Activated CD8-positive, alpha-beta T cell treated with anti-CD3 and anti-CD28 coated beads for 36 hours (primary cell): ENCODE results near the gene HEYL. TPM values are rescaled to one million over a fixed set of nuclear protein-coding genes. Genes with fewer than 3 reads are reported as not detected.
A peak's percentile ranks its signal among the peaks of the same experiment; 100 is the strongest.

ENCODE experiments used
- ATAC-seq: fragments of 200-7000 bp; cut with Tn5 transposase; one replicate; pipeline ENCODE4 v1.10.0; 2021; ENCODE audit warnings: mild to moderate bottlenecking, moderate library complexity
- CTCF ChIA-PET: fragments of 350-600 bp; sonication (Branson Sonifier 250); formaldehyde crosslinking; loops from one replicate; lab custom pipeline; 2021; ENCODE audit warnings: antibody characterized with exemption; lab: Charles Lee
- POLR2A ChIA-PET: fragments of 350-600 bp; sonication (Branson Sonifier 250); formaldehyde crosslinking; loops from one replicate; lab custom pipeline; 2021; ENCODE audit warnings: antibody characterized with exemption; lab: Charles Lee
- DNase-seq: peaks from one replicate; pipeline ENCODE4 v3.0.0-alpha.2; 2020
- H3K27ac Mint-ChIP-seq: one replicate; pipeline ENCODE4 v1.8.0; 2021; ENCODE audit warnings: mild to moderate bottlenecking, mixed read lengths
- H3K27me3 Mint-ChIP-seq: one replicate; pipeline ENCODE4 v1.8.0; 2021; ENCODE audit warnings: mixed read lengths
- H3K36me3 Mint-ChIP-seq: one replicate; pipeline ENCODE4 v1.8.0; 2021; ENCODE audit warnings: low read depth, mixed read lengths
- H3K4me1 Mint-ChIP-seq: one replicate; pipeline ENCODE4 v1.8.0; 2021; ENCODE audit warnings: low read depth, mixed read lengths
- H3K4me3 Mint-ChIP-seq: one replicate; pipeline ENCODE4 v1.8.0; 2021; ENCODE audit warnings: mild to moderate bottlenecking, moderate library complexity, mixed read lengths
- H3K9me3 Mint-ChIP-seq: one replicate; pipeline ENCODE4 v1.8.0; 2021; ENCODE audit warnings: mixed read lengths
- intact Hi-C: fragments of 100-400 bp; cut with micrococcal nuclease; formaldehyde crosslinking; loops from one replicate; pipeline ENCODE4 v1.10.0; 2022
- total RNA-seq, 2 experiments: library from RNA; stranded (reverse); gene quantifications; one replicate each; pipeline ENCODE4 v1.2.3, GENCODE V29; 2021
- TF ChIP-seq, protein P1 (sequence below): fragments of 200-600 bp; IDR thresholded peaks from one replicate; pipeline ENCODE4 v1.8.0; 2022; ENCODE audit warnings: antibody characterized with exemption, mild to moderate bottlenecking

The HEYL gene
- total RNA-seq, 2 experiments from 2014 or later, result 0.07 TPM; not detected in 1

DNA sequence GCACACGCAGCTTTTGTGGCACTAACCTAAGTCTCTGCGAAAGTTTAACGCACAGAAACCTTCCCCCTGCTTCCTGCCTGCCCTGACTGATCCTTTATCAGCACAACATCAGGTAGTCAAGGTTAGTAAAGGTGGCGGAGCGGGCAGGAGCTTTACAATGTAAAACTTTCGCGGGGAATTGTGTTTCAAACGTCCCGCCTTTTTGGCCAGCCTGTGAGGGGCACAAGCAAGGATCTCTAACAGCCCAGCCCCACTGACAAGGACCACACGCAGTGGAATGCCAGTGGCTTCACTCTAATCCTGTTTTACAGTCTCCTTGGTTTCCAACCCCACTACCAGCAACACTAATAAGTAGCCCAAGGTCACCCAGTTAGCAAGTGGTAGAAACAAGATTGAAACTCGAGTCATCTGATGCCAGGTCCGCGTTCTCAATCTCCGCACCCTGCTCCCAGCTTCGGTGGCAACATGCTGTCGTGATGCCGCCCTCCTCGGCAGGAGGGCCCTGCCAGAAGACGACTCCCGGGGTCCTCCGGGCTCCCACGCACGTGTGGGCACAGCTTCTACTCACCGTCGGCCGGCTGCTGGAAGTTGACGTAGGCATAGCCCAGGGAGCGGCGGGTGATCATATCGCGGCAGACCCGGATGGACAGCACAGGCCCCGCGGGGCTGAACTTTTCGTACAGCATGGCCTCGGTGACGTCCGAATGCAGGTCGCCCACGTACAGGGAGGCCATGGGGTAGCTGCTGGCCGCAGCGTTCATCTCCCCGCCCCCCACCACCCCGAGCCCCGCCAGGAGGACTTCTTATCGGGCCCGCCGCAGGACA, 64.0 kb downstream of the HEYL start:
- Mint-ChIP-seq H3K36me3 (peaks cover 52% of the 10 kb centered on the region), H3K4me3 (peak overlapping the region; percentile 86), H3K9me3 (no peaks in the 10 kb centered on the region), H3K4me1 (peaks cover 42% of the 10 kb centered on the region), H3K27ac (peak overlapping the region; percentile 91), H3K27me3 (no peaks in the 10 kb centered on the region)
- POLR2A ChIA-PET, result interaction anchor here (0.6 to 6.2 kb wide), 20 partner anchors 13 to 480 kb away, joined by 3 to 86 read pairs (median 3); partner anchors contain the start of gene PPIE
- DNase-seq (peak; percentile 74), ATAC-seq (peak; percentile 42)
- intact Hi-C loops, result no loop called here
- CTCF ChIA-PET, result interaction anchor here (0.6 to 2.8 kb wide), 9 partner anchors 12 to 722 kb away, joined by 3 to 14 read pairs (median 4); no protein-coding TSS in a partner anchor
- TF ChIP-seq, protein P1, sequence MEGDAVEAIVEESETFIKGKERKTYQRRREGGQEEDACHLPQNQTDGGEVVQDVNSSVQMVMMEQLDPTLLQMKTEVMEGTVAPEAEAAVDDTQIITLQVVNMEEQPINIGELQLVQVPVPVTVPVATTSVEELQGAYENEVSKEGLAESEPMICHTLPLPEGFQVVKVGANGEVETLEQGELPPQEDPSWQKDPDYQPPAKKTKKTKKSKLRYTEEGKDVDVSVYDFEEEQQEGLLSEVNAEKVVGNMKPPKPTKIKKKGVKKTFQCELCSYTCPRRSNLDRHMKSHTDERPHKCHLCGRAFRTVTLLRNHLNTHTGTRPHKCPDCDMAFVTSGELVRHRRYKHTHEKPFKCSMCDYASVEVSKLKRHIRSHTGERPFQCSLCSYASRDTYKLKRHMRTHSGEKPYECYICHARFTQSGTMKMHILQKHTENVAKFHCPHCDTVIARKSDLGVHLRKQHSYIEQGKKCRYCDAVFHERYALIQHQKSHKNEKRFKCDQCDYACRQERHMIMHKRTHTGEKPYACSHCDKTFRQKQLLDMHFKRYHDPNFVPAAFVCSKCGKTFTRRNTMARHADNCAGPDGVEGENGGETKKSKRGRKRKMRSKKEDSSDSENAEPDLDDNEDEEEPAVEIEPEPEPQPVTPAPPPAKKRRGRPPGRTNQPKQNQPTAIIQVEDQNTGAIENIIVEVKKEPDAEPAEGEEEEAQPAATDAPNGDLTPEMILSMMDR, result no peak

GRCh38 chr1:39574646-39575045, 64.8 kb downstream of the HEYL start:
- intact Hi-C loops, result no loop called here
- no peak for ATAC-seq
- Mint-ChIP-seq H3K9me3 (no peaks in the 10 kb centered on the region), H3K4me3 (peak overlapping the region; percentile 86), H3K27me3 (no peaks in the 10 kb centered on the region), H3K4me1 (peaks cover 42% of the 10 kb centered on the region), H3K27ac (peak overlapping the region; percentile 91), H3K36me3 (peaks cover 58% of the 10 kb centered on the region)
- DNase-seq, result no peak
- CTCF ChIA-PET, result interaction anchor here (1.0 to 1.3 kb wide), 3 partner anchors 34 to 476 kb away, joined by 3 to 5 read pairs (median 4); no protein-coding TSS in a partner anchor
- TF ChIP-seq, protein P1, result no peak
- POLR2A ChIA-PET, result interaction anchor here (0.7 to 6.2 kb wide), 7 partner anchors 13 to 359 kb away, joined by 3 to 86 read pairs (median 3); no protein-coding TSS in a partner anchor

Other genes starting within 250 kb of the HEYL start
- under 1 TPM; 0.22 to 0.36 TPM for gene BMP8A, start 148.0 kb downstream of the HEYL start, total RNA-seq
- 100 to 1,000 TPM; 365 to 372 TPM for gene PABPC4, start 62.9 kb downstream of the HEYL start, total RNA-seq
- gene NT5C1A, start 32.5 kb upstream of the HEYL start, total RNA-seq, result under 1 TPM in 1 of 2 experiments, not detected in 1; 0.25 TPM
- gene HPCAL4, start 51.8 kb upstream of the HEYL start, total RNA-seq, result 1 to 10 TPM; 2.8 to 3.0 TPM
- 10 to 100 TPM; 71.7 to 74.7 TPM for gene PPIE, start 99.2 kb upstream of the HEYL start, total RNA-seq
- 1 to 10 TPM; 2.7 to 4.2 TPM for gene OXCT2, start 131.7 kb upstream of the HEYL start, total RNA-seq
- gene BMP8B, start 149.2 kb upstream of the HEYL start, total RNA-seq, result under 1 TPM; 0.36 to 0.51 TPM
- gene TRIT1, start 243.9 kb upstream of the HEYL start, total RNA-seq, result 10 to 100 TPM; 34.2 to 34.5 TPM